A673 (cell line): Measurements from ENCODE around the gene CHD9. TPM values are rescaled to one million over a fixed set of nuclear protein-coding genes. Genes with fewer than 3 reads are reported as not detected.

ENCODE experiments used
- BruUV-seq: library from RNA; stranded (reverse); fragments of 400-500 nt; replicated peaks from 2 replicates; lab custom pipeline; 2021; lab: Mats Ljungman, UMichigan
- CTCF ChIA-PET: fragments of 300-600 bp; sonication (Branson Sonifier 250); formaldehyde crosslinking; loops from one replicate; lab custom pipeline; 2022; ENCODE audit warnings: antibody characterized with exemption; lab: Charles Lee
- POLR2A ChIA-PET: fragments of 300-600 bp; sonication (Branson Sonifier 250); formaldehyde crosslinking; loops from one replicate; lab custom pipeline; 2022; ENCODE audit warnings: antibody characterized with exemption; ENCODE audit not compliant: low non-redundant PET; lab: Charles Lee
- DNase-seq: peaks from one replicate; pipeline ENCODE4 v3.0.0-alpha.2; 2015; ENCODE audit warnings: low spot score
- H3K27ac ChIP-seq: fragments of 200-600 bp; sonication (generic); 2 replicates; pipeline ENCODE4 v1.5.1; 2016; ENCODE audit warnings: mixed run types, low read depth, mild to moderate bottlenecking, mixed read lengths, antibody characterized with exemption, low read length; ENCODE audit not compliant: poor library complexity, severe bottlenecking
- H3K27me3 ChIP-seq: fragments of 200-600 bp; sonication (generic); replicated peaks from 2 replicates; pipeline ENCODE4 v1.6.1; 2017; ENCODE audit warnings: mixed run types, low read depth, mild to moderate bottlenecking, mixed read lengths, antibody characterized with exemption, low read length; ENCODE audit not compliant: insufficient read depth, poor library complexity
- H3K36me3 ChIP-seq: fragments of 200-600 bp; sonication (generic); 2 replicates; pipeline ENCODE4 v1.6.1; 2016; ENCODE audit warnings: mixed run types, mild to moderate bottlenecking, mixed read lengths, antibody characterized with exemption, low read length; ENCODE audit not compliant: insufficient read depth, poor library complexity, severe bottlenecking
- H3K4me1 ChIP-seq: fragments of 200-600 bp; sonication (generic); 2 replicates; pipeline ENCODE4 v1.6.1; 2017; ENCODE audit warnings: mixed run types, mild to moderate bottlenecking, mixed read lengths, antibody characterized with exemption, low read length; ENCODE audit not compliant: insufficient read depth, poor library complexity, severe bottlenecking
- H3K4me3 ChIP-seq: fragments of 200-600 bp; sonication (generic); 2 replicates; pipeline ENCODE4 v1.5.1; 2016; ENCODE audit warnings: low read depth, mixed run types, mild to moderate bottlenecking, mixed read lengths, low read length; ENCODE audit not compliant: poor library complexity, severe bottlenecking
- H3K9me3 ChIP-seq: fragments of 200-600 bp; sonication (generic); 2 replicates; pipeline ENCODE4 v1.6.1; 2016; ENCODE audit warnings: mixed run types, low read depth, mild to moderate bottlenecking, mixed read lengths, antibody characterized with exemption, low read length; ENCODE audit not compliant: poor library complexity, severe bottlenecking
- EZH2 ChIP-seq: fragments of 200-600 bp; sonication (generic); IDR thresholded peaks from 2 replicates; pipeline ENCODE4 v1.6.1; 2017; ENCODE audit warnings: borderline replicate concordance, low read depth, mild to moderate bottlenecking, mixed read lengths, antibody characterized with exemption, low read length; ENCODE audit not compliant: poor library complexity, severe bottlenecking
- intact Hi-C: fragments of 100-400 bp; cut with micrococcal nuclease; formaldehyde crosslinking; loops from one replicate; pipeline ENCODE4 v1.10.0; 2022; ENCODE audit not compliant: unreplicated experiment
- total RNA-seq: library from RNA; stranded (reverse); gene quantifications from 2 replicates; pipeline ENCODE4 v1.2.3, GENCODE V29; 2021
- TF ChIP-seq, protein P1 (sequence below): fragments of 300-800, 200-600 bp; sonication (generic); conservative IDR thresholded peaks from 2 replicates; pipeline ENCODE4 v1.5.1; 2017; ENCODE audit warnings: low read depth, mild to moderate bottlenecking, antibody characterized with exemption, low read length, moderate library complexity, mixed read lengths

CHD9 gene
- total RNA-seq, 1 experiment from 2014 or later: 76.8 TPM

DNA sequence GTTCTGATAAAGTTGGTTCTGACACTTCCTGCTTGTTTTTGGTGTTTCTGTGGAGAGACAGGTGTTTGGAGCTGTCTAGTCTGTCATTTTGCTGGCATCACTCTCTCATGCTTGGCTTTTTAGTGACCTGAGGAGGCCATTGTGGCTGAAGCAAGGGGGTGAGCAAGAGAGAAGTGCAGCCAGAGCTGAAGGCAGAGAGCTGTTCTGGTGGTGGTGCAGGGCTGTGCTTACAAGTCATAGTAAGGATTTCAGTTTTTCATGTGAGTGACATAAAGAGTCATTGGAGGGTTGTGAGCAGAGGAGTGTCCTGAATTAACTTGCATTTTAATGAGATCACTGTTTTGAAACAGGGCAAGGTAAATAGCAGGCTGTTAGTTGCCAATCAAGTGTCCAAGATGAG lies 97.5 kb downstream of the CHD9 start:
- CTCF ChIA-PET: no interaction called here
- Histone ChIP-seq H3K27ac (peak overlapping the region; percentile 5), H3K9me3 (peaks cover 16% of the 10 kb centered on the region), H3K4me3 (no peak overlapping the region), H3K4me1 (peaks cover 11% of the 10 kb centered on the region), H3K27me3 (no peaks in the 10 kb centered on the region), H3K36me3 (peaks cover 17% of the 10 kb centered on the region)
- POLR2A ChIA-PET: no interaction called here
- intact Hi-C loops: no loop called here
- BruUV-seq: no TSS peak
- no peak for TF ChIP-seq EZH2
- no peak for DNase-seq

DNA sequence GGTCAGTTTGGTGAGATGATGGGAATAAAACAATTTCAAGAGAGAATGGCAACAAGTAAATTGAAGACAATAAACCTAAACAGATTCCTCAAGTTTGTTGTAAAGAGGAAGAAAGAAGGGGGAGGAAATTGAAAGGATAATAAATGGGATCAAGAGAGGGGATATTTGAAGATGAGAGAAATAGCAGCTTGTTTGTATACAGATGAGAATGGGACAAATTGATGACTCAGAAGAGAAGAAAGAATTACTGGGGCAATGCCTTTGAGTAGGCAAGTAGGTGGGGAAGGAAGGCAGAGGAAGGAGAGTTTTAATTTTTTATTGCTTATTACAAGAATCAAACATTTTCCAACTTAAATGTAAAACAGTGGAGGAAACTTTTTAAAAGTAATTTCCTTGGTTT lies 98.3 kb downstream of the CHD9 start:
- TF ChIP-seq EZH2: no peak
- TF ChIP-seq, protein P1, sequence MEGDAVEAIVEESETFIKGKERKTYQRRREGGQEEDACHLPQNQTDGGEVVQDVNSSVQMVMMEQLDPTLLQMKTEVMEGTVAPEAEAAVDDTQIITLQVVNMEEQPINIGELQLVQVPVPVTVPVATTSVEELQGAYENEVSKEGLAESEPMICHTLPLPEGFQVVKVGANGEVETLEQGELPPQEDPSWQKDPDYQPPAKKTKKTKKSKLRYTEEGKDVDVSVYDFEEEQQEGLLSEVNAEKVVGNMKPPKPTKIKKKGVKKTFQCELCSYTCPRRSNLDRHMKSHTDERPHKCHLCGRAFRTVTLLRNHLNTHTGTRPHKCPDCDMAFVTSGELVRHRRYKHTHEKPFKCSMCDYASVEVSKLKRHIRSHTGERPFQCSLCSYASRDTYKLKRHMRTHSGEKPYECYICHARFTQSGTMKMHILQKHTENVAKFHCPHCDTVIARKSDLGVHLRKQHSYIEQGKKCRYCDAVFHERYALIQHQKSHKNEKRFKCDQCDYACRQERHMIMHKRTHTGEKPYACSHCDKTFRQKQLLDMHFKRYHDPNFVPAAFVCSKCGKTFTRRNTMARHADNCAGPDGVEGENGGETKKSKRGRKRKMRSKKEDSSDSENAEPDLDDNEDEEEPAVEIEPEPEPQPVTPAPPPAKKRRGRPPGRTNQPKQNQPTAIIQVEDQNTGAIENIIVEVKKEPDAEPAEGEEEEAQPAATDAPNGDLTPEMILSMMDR: no peak
- Histone ChIP-seq H3K27ac (no peak overlapping the region), H3K36me3 (peaks cover 17% of the 10 kb centered on the region), H3K27me3 (no peaks in the 10 kb centered on the region), H3K4me1 (peaks cover 11% of the 10 kb centered on the region), H3K9me3 (peaks cover 16% of the 10 kb centered on the region), H3K4me3 (no peak overlapping the region)
- ChIA-PET POLR2A (no interaction called here), CTCF (no interaction called here)
- BruUV-seq: no TSS peak
- no peak for DNase-seq
- intact Hi-C loops: no loop called here

DNA sequence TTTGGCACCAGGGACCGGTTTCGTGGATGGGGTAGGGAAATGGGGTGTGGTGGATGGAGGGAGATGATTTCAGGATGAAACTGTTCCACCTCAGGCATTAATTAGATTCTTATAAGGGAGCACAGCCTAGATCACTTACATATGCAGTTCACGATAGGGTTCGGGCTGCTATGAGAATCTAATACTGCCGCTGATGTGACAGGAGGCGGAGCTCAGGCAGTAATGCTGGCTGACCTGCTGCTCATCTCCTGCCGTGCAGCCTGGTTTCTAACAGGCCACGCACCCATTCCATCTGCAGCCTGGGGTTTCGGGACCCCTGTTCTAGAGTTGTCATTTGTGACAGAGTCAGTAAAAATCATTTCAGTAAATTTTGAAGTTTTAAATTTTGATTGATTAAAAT lies 99.7 kb downstream of the CHD9 start:
- intact Hi-C loops: no loop called here
- Histone ChIP-seq H3K4me1 (peaks cover 11% of the 10 kb centered on the region), H3K27me3 (no peaks in the 10 kb centered on the region), H3K27ac (no peak overlapping the region), H3K9me3 (peaks cover 15% of the 10 kb centered on the region), H3K36me3 (peaks cover 17% of the 10 kb centered on the region), H3K4me3 (no peak overlapping the region)
- BruUV-seq: no TSS peak
- CTCF ChIA-PET: no interaction called here
- POLR2A ChIA-PET: no interaction called here
- TF ChIP-seq EZH2: no peak
- TF ChIP-seq, protein P1: no peak
- peak; percentile 18 for DNase-seq

DNA sequence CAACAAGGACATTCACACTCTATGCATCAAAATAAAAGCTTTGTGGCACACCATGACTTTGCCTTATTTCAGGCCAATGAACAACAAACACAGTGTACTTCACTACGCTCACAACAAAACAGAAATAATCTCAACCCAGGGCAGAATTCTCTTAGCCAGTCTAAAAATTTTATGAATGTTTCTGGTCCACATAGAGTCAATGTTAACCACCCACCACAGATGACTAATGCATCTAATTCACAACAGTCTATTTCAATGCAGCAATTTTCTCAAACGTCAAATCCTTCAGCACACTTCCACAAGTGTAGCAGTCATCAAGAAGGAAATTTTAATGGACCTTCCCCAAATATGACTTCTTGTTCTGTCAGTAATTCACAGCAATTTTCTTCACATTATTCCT lies 101.7 kb downstream of the CHD9 start:
- CTCF ChIA-PET: no interaction called here
- DNase-seq: no peak
- BruUV-seq: TSS peak; percentile 34
- peaks cover 17% of the 10 kb centered on the region for H3K36me3 ChIP-seq
- H3K4me3 ChIP-seq: no peak overlapping the region
- TF ChIP-seq EZH2: no peak
- TF ChIP-seq, protein P1: no peak
- H3K27me3 ChIP-seq: no peaks in the 10 kb centered on the region
- peaks cover 11% of the 10 kb centered on the region for H3K4me1 ChIP-seq
- intact Hi-C loops: no loop called here
- POLR2A ChIA-PET: no interaction called here
- no peak overlapping the region for H3K27ac ChIP-seq
- H3K9me3 ChIP-seq: no peaks in the 10 kb centered on the region
